T-cell (primary cell): Measurements from ENCODE around the gene RIC8B. TPM values are rescaled to one million over a fixed set of nuclear protein-coding genes. Genes with fewer than 3 reads are reported as not detected.

Experiments used
- ATAC-seq, 4 experiments: fragments of 200-7000 bp in 3 of 4; fragments of 150-1000 bp in 1 of 4; cut with Tn5 transposase; replicated peaks in 1 of 4; 1 replicate in 3 of 4; 2 replicates in 1 of 4; pipeline ENCODE4 v1.10.0; 2021; ENCODE audit warnings: moderate library complexity in 3 of 4, mild to moderate bottlenecking in 2 of 4, moderate number of reproducible peaks in 1 of 4
- CTCF ChIA-PET, 2 donors: fragments of 300-600 bp; sonication (Branson Sonifier 250); formaldehyde crosslinking; loops; one replicate each; lab custom pipeline; 2022; ENCODE audit warnings: antibody characterized with exemption in 2 of 2; lab: Charles Lee
- POLR2A ChIA-PET, 2 donors: fragments of 300-600 bp; sonication (Branson Sonifier 250); formaldehyde crosslinking; loops; one replicate each; lab custom pipeline; 2022; ENCODE audit warnings: antibody characterized with exemption in 2 of 2; lab: Charles Lee
- DNase-seq, 35 experiments: peaks; one replicate each; pipeline versions ENCODE4 v3.0.0 to v3.0.0-alpha.2; 2013 to 2023
- H3K27ac ChIP-seq: one replicate; pipeline ENCODE4 v1.5.1; 2013; ENCODE audit warnings: low read length
- H3K27me3 ChIP-seq, 2 experiments: replicated peaks in 1 of 2; 1 replicate in 1 of 2; 2 replicates in 1 of 2; pipeline versions ENCODE4 v1.6.1 to v1.7.0; 2013; ENCODE audit warnings: low read length in 1 of 2, mixed read lengths in 1 of 2; ENCODE audit not compliant: control insufficient read depth in 2 of 2, insufficient read depth in 2 of 2; ENCODE audit errors: extremely low read depth in 1 of 2
- H3K36me3 ChIP-seq, 2 donors: 1 replicate in 1 of 2; 2 replicates in 1 of 2; pipeline versions ENCODE4 v1.6.1 to v1.7.0; 2013; ENCODE audit warnings: low read length in 1 of 2; ENCODE audit not compliant: control insufficient read depth in 2 of 2, insufficient read depth in 1 of 2; ENCODE audit errors: extremely low read depth in 1 of 2
- H3K4me1 ChIP-seq, 2 experiments: 1 replicate in 1 of 2; 2 replicates in 1 of 2; pipeline versions ENCODE4 v1.6.1 to v1.7.0; 2013; ENCODE audit warnings: low read length in 2 of 2, mixed read lengths in 1 of 2; ENCODE audit not compliant: insufficient read depth in 2 of 2, control insufficient read depth in 1 of 2; ENCODE audit errors: extremely low read depth in 1 of 2
- H3K4me3 ChIP-seq, 2 donors: 1 replicate in 1 of 2; 2 replicates in 1 of 2; pipeline versions ENCODE4 v1.5.1 to v1.7.0; 2013; ENCODE audit warnings: mild to moderate bottlenecking in 2 of 2, low read length in 1 of 2, moderate library complexity in 1 of 2; ENCODE audit not compliant: control insufficient read depth in 1 of 2; ENCODE audit errors: extremely low read depth in 1 of 2
- H3K9me3 ChIP-seq: 2 replicates; pipeline ENCODE4 v1.7.0; 2013
- H3K27ac Mint-ChIP-seq, 2 donors: one replicate each; pipeline ENCODE4 v1.8.0; 2020 to 2021; ENCODE audit warnings: mild to moderate bottlenecking in 2 of 2, mixed read lengths in 2 of 2
- H3K27me3 Mint-ChIP-seq, 2 donors: one replicate each; pipeline ENCODE4 v1.8.0; 2021 to 2022; ENCODE audit warnings: mixed read lengths in 2 of 2
- H3K36me3 Mint-ChIP-seq: one replicate; pipeline ENCODE4 v1.8.0; 2021; ENCODE audit warnings: mixed read lengths
- H3K4me1 Mint-ChIP-seq, 3 donors: one replicate each; pipeline ENCODE4 v1.8.0; 2020 to 2022; ENCODE audit warnings: mixed read lengths in 3 of 3, mild to moderate bottlenecking in 1 of 3
- H3K4me3 Mint-ChIP-seq, 3 donors: one replicate each; pipeline ENCODE4 v1.8.0; 2020 to 2022; ENCODE audit warnings: mild to moderate bottlenecking in 3 of 3, mixed read lengths in 3 of 3, moderate library complexity in 3 of 3
- H3K9me3 Mint-ChIP-seq, 3 donors: one replicate each; pipeline ENCODE4 v1.8.0; 2020 to 2022; ENCODE audit warnings: mixed read lengths in 3 of 3
- WGBS: methylation state at CpG from one replicate; pipeline ENCODE4 v1.1.5; 2013; ENCODE audit warnings: missing lambda C conversion rate; ENCODE audit not compliant: insufficient coverage; 5-methylcytosine and 5-hydroxymethylcytosine counted together
- total RNA-seq, 35 experiments: library from RNA in 6 of 35; stranded (reverse) in 6 of 35; fragments of 120-200 nt in 1 of 35; gene quantifications; one replicate each; pipeline versions ENCODE4 v1.2.1 to v1.2.4 and lab custom pipeline; 2013 to 2026

RIC8B gene
- total RNA-seq, 5 donors from 2014 or later (not counting 1 experiment from before 2014, with no cell fraction given) = 12.9 to 16.7 (median 13.9) TPM

DNA sequence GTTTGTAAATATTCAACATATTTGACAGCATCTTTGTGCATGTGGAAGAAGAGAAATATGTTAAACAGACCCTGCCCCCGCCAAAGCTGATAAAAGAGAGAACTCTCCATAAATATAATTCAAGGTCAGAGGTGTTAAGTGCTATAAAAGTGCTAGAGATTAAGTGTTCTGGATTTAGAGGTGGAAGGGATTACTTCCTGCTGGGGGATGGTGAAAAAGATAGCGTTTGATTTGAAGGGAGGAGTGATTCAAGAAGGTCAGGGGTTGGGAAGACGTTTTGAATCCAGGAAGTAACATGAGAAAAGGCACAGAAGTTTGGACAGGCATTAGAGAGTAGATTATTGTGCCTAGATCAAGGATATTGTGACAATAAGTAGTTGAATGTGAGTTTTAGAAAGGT lies 30.2 kb downstream of the RIC8B start:
- 70% methylated on average over 2 of the region's 3 CpGs for WGBS
- no peak for ATAC-seq
- Mint-ChIP-seq H3K36me3 (peaks cover 25% of the 10 kb centered on the region), H3K4me3 (no peak overlapping the region), H3K27ac (no peak overlapping the region), H3K9me3 (no peaks in the 10 kb centered on the region), H3K4me1 (peaks cover 0 to 2% (median 0%) of the 10 kb centered on the region in 3 donors), H3K27me3 (no peaks in the 10 kb centered on the region)
- ChIA-PET POLR2A (no interaction called here), CTCF (no interaction called here)
- no peaks in the 10 kb centered on the region for H3K9me3 ChIP-seq
- H3K27me3 ChIP-seq = no peaks in the 10 kb centered on the region
- no peaks in the 10 kb centered on the region for H3K4me1 ChIP-seq
- H3K4me3 ChIP-seq = no peak overlapping the region
- no peak for DNase-seq
- peaks cover 4 to 5% of the 10 kb centered on the region in 2 donors for H3K36me3 ChIP-seq
- no peak overlapping the region for H3K27ac ChIP-seq

DNA sequence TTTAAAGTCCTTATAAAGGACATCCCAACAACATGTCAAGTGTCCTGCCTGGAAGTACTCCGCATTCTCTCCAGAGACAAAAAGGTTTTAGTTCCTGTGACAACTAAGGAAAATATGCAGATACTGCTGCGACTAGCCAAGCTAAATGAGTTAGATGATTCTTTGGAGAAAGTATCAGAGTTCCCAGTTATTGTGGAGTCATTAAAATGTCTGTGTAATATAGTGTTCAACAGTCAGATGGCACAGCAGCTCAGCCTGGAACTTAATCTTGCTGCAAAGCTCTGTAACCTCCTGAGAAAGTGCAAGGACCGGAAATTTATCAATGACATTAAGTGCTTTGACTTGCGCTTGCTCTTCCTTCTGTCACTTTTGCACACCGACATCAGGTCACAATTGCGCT lies 40.2 kb downstream of the RIC8B start:
- ChIA-PET CTCF (no interaction called here), POLR2A (no interaction called here)
- Histone ChIP-seq H3K9me3 (no peaks in the 10 kb centered on the region), H3K36me3 (peaks cover 0 to 28% of the 10 kb centered on the region in 2 donors), H3K4me1 (no peaks in the 10 kb centered on the region), H3K27me3 (no peaks in the 10 kb centered on the region), H3K27ac (no peak overlapping the region), H3K4me3 (no peak overlapping the region)
- no peak overlapping the region for H3K27ac Mint-ChIP-seq
- H3K36me3 Mint-ChIP-seq = peaks cover 27% of the 10 kb centered on the region
- no peaks in the 10 kb centered on the region for H3K27me3 Mint-ChIP-seq
- ATAC-seq (no peak), DNase-seq (no peak)
- H3K9me3 Mint-ChIP-seq = no peaks in the 10 kb centered on the region
- H3K4me1 Mint-ChIP-seq = no peaks in the 10 kb centered on the region
- H3K4me3 Mint-ChIP-seq = no peak overlapping the region
- 100% methylated on average over 6 of the region's 6 CpGs for WGBS

GRCh38 chr12:106815741-106816140 lies 41.3 kb downstream of the RIC8B start:
- DNase-seq (no peak), ATAC-seq (no peak)
- no peak overlapping the region for H3K4me3 ChIP-seq
- no peak overlapping the region for H3K27ac Mint-ChIP-seq
- H3K36me3 ChIP-seq = peaks cover 0 to 28% of the 10 kb centered on the region in 2 donors
- peaks cover 33% of the 10 kb centered on the region for H3K36me3 Mint-ChIP-seq
- CTCF ChIA-PET = no interaction called here
- H3K27me3 Mint-ChIP-seq = no peaks in the 10 kb centered on the region
- no peaks in the 10 kb centered on the region for H3K4me1 ChIP-seq
- H3K9me3 ChIP-seq = no peaks in the 10 kb centered on the region
- no peaks in the 10 kb centered on the region for H3K27me3 ChIP-seq
- no peaks in the 10 kb centered on the region for H3K4me1 Mint-ChIP-seq
- H3K9me3 Mint-ChIP-seq = no peaks in the 10 kb centered on the region
- H3K27ac ChIP-seq = no peak overlapping the region
- H3K4me3 Mint-ChIP-seq = no peak overlapping the region
- POLR2A ChIA-PET = no interaction called here
- WGBS = no CpG with 5 or more reads among the region's 1 CpG

DNA sequence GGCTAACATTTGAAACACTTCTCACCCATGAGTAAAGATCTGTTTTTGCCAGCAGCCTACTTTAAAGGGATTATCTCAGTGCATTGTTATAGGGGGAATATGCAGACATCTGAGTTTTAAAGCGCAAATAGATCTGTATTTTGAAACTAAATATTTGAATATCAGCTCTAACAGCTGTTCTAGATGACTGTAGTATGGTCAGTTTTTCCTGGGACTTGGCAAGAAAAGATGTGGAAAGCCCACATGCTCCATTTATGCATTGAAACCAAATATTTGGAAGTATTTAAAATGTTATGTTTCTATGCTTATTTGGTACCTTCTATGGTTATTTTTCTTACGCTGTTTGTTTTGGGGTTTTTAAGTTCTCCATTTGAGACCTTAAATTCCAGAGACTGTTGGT lies 41.7 kb downstream of the RIC8B start:
- ChIA-PET POLR2A (no interaction called here), CTCF (no interaction called here)
- no peaks in the 10 kb centered on the region for H3K9me3 ChIP-seq
- no peak overlapping the region for H3K4me3 ChIP-seq
- no peaks in the 10 kb centered on the region for H3K4me1 ChIP-seq
- no peaks in the 10 kb centered on the region for H3K27me3 ChIP-seq
- H3K27me3 Mint-ChIP-seq = no peaks in the 10 kb centered on the region
- no peak for DNase-seq
- no peak for ATAC-seq
- H3K27ac Mint-ChIP-seq = no peak overlapping the region
- H3K4me3 Mint-ChIP-seq = no peak overlapping the region
- no peak overlapping the region for H3K27ac ChIP-seq
- H3K4me1 Mint-ChIP-seq = no peaks in the 10 kb centered on the region
- no CpG with 5 or more reads among the region's 2 CpGs for WGBS
- no peaks in the 10 kb centered on the region for H3K9me3 Mint-ChIP-seq
- peaks cover 0 to 28% of the 10 kb centered on the region in 2 donors for H3K36me3 ChIP-seq
- peaks cover 34% of the 10 kb centered on the region for H3K36me3 Mint-ChIP-seq

DNA sequence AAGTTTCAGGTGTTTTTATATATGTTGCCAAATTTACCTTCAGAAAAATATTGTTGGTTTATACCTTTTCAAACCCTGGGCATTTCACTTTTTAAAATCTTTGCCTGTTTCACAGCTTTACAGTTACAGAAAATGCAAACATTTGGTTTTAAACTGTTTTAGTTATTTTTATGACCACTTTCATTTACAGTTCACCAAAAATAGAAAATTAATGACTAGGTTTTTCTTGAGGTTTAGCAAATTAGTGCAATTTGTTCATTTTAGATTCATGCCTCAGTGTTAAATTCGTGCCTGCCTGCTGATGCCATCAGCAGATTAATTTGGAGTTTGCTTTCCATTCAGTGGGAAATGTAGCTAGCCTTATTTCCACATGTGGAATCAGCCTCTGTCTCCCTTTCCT lies 45.5 kb downstream of the RIC8B start:
- no peaks in the 10 kb centered on the region for H3K9me3 Mint-ChIP-seq
- H3K36me3 Mint-ChIP-seq = peaks cover 35% of the 10 kb centered on the region
- H3K27me3 ChIP-seq = no peaks in the 10 kb centered on the region
- no peaks in the 10 kb centered on the region for H3K9me3 ChIP-seq
- ChIA-PET POLR2A (no interaction called here), CTCF (no interaction called here)
- H3K4me3 Mint-ChIP-seq = no peak overlapping the region
- H3K4me1 Mint-ChIP-seq = peaks cover 0 to 6% (median 0%) of the 10 kb centered on the region in 3 donors
- WGBS = no CpG with 5 or more reads among the region's 1 CpG
- no peak overlapping the region for H3K27ac Mint-ChIP-seq
- no peak overlapping the region for H3K27ac ChIP-seq
- no peaks in the 10 kb centered on the region for H3K4me1 ChIP-seq
- H3K27me3 Mint-ChIP-seq = no peaks in the 10 kb centered on the region
- H3K4me3 ChIP-seq = no peak overlapping the region
- no peak for ATAC-seq
- DNase-seq = no peak
- H3K36me3 ChIP-seq = peaks cover 0 to 20% of the 10 kb centered on the region in 2 donors

DNA sequence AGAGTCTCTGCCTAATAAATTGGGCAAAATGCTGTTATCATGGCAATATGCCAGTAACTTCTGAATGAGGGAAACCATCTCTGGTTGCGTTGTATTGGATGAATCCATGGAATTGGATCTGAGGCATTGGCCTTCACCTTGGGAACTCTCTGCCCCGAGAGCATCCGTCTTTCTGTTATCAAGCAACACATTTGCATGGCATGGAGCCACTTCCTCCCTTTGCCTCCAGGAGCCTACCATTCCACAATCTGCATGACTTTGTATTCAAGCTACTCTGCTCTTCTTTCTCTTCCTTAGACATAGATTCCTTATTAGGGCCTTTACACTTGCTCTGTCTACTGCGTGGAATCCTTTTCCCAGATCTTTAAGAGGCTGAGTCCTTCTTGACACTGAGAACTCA lies 57.2 kb downstream of the RIC8B start:
- 98% methylated on average over 4 of the region's 4 CpGs for WGBS
- Histone ChIP-seq H3K9me3 (no peaks in the 10 kb centered on the region), H3K4me3 (no peak overlapping the region), H3K27me3 (no peaks in the 10 kb centered on the region), H3K36me3 (peaks cover 0 to 3% of the 10 kb centered on the region in 2 donors), H3K4me1 (no peaks in the 10 kb centered on the region), H3K27ac (no peak overlapping the region)
- Mint-ChIP-seq H3K4me3 (no peak overlapping the region), H3K27ac (no peak overlapping the region), H3K4me1 (peaks cover 0 to 10% (median 0%) of the 10 kb centered on the region in 3 donors), H3K36me3 (peaks cover 46% of the 10 kb centered on the region), H3K27me3 (no peaks in the 10 kb centered on the region), H3K9me3 (no peaks in the 10 kb centered on the region)
- no peak for ATAC-seq
- CTCF ChIA-PET = no interaction called here
- POLR2A ChIA-PET = no interaction called here
- no peak for DNase-seq

- Histone ChIP-seq H3K36me3 (peaks cover 0 to 3% of the 10 kb centered on the region in 2 donors), H3K27me3 (no peaks in the 10 kb centered on the region), H3K4me3 (no peak overlapping the region), H3K9me3 (no peaks in the 10 kb centered on the region), H3K27ac (no peak overlapping the region), H3K4me1 (peaks cover 0 to 8% of the 10 kb centered on the region in 2 experiments)
- H3K36me3 Mint-ChIP-seq = peaks cover 26% of the 10 kb centered on the region
- POLR2A ChIA-PET = no interaction called here
- no peak for ATAC-seq
- H3K27ac Mint-ChIP-seq = no peak overlapping the region
- H3K27me3 Mint-ChIP-seq = no peaks in the 10 kb centered on the region
- DNase-seq = no peak
- peaks cover 25 to 29% (median 27%) of the 10 kb centered on the region in 3 donors for H3K4me1 Mint-ChIP-seq
- no peak overlapping the region for H3K4me3 Mint-ChIP-seq
- no CpG with 5 or more reads among the region's 8 CpGs for WGBS
- CTCF ChIA-PET = interaction anchor here in 1 of 2 donors (1.1 kb wide), 1 partner anchor 460 kb away, joined by 3 read pairs; no protein-coding TSS in a partner anchor
- no peaks in the 10 kb centered on the region for H3K9me3 Mint-ChIP-seq
These were observed 63.3 kb downstream of the RIC8B start for GRCh38 chr12:106837782-106838181.
